Stomach (tissue), 4 donors: ENCODE data around the gene NEURL1B.

Experiments
- POLR2A ChIP-seq, 4 donors: fragments of 450-650 bp; IDR thresholded peaks; one replicate each; pipeline ENCODE4 v1.6.1; 2016; ENCODE audit warnings: antibody characterized with exemption in 4 of 4, control low read depth in 2 of 4, mild to moderate bottlenecking in 1 of 4, moderate library complexity in 1 of 4
- TF ChIP-seq, protein P1 (sequence below), 7 experiments: fragments of 450-650 bp in 4 of 7; fragments of 200-600 bp in 3 of 7; sonication (generic) in 3 of 7; IDR thresholded peaks; one replicate each; pipeline ENCODE4 v1.5.1; 2016 to 2019; ENCODE audit warnings: antibody characterized with exemption in 7 of 7, control low read depth in 2 of 7, mild to moderate bottlenecking in 1 of 7

DNA sequence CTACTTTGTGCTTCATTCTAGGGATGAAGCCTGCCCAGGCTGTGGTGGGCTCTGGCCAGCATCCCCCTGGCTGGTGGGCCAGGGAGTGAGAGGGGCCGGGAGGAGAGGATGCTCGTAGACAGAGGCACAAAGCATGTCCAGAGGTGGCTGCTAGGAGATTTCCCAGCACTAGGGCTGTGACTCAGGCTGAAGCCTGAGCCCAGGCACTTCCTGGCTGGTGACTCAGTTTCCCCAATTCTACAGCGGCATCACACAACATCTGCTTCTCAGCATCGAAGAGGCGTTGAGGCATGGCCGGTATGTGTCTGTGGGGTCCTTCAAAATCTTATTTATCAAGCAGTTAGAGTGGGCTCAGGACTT lies 74.3 kb downstream of the NEURL1B start:
- TF ChIP-seq, protein P1, sequence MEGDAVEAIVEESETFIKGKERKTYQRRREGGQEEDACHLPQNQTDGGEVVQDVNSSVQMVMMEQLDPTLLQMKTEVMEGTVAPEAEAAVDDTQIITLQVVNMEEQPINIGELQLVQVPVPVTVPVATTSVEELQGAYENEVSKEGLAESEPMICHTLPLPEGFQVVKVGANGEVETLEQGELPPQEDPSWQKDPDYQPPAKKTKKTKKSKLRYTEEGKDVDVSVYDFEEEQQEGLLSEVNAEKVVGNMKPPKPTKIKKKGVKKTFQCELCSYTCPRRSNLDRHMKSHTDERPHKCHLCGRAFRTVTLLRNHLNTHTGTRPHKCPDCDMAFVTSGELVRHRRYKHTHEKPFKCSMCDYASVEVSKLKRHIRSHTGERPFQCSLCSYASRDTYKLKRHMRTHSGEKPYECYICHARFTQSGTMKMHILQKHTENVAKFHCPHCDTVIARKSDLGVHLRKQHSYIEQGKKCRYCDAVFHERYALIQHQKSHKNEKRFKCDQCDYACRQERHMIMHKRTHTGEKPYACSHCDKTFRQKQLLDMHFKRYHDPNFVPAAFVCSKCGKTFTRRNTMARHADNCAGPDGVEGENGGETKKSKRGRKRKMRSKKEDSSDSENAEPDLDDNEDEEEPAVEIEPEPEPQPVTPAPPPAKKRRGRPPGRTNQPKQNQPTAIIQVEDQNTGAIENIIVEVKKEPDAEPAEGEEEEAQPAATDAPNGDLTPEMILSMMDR (IDR thresholded peaks at IDR 0.05) = no peak
- no peak for TF ChIP-seq POLR2A (IDR thresholded peaks at IDR 0.05)
